ENCODE data around the gene UQCC5.

UQCC5 gene, protein sequence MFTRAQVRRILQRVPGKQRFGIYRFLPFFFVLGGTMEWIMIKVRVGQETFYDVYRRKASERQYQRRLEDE

DNA sequence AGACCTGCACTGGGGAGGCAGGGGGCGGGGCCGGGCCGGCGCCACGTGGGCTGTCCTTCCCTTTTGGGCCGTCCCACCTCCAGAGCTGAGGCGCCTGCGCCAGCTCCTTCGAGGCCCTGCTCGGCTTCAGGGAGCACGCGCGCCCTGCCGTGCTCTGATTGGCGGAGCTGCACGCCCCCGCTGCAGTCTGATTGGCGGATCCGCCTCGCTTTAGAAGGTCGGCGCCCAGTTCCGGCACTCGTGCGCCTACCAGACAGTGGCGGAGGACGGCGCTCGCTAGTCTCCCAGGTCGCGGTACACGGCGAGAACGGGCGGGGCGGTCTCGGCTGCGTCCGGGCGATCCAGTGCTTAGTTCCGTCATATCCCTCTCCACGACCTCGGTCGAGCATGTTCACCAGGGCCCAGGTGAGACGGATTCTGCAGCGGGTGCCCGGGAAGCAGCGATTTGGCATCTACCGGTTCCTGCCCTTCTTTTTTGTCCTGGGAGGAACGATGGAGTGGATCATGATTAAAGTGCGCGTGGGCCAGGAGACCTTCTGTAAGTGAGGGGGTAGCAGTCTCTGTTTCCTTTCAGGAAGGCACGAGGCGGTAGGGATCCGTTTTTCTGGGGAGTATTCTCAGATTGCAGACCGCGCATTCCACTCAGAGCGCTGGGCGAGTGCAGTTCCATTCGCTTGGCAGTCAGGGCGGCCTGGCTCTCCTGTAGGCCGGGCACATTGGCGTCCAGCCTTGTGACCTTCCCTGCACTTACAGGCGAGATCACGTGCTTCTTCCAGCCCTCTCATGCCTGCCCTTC, at the start of gene UQCC5:
Gene UQCC5 (plus strand): TSS at position 237 of the 796 bp plus-strand sequence. CDS start 151 bp downstream, at position 388.
- H3K27me3 Mint-ChIP-seq = no peaks in the 10 kb centered on the region
- no peaks in the 10 kb centered on the region for H3K9me3 Mint-ChIP-seq
- H3K27ac Mint-ChIP-seq = peak within 1 kb of the TSS; percentile 99
- peaks cover 13% of the 10 kb centered on the region for H3K36me3 Mint-ChIP-seq
- peaks cover 47% of the 10 kb centered on the region for H3K4me1 Mint-ChIP-seq
- H3K4me3 Mint-ChIP-seq = peak within 1 kb of the TSS; percentile 100

GRCh38 chr3:52487050-52487787, 49.2 kb upstream of the UQCC5 start:
- Mint-ChIP-seq H3K36me3 (peaks cover 2% of the 10 kb centered on the region), H3K4me1 (no peaks in the 10 kb centered on the region), H3K27ac (no peak overlapping the region), H3K4me3 (no peak overlapping the region), H3K27me3 (no peaks in the 10 kb centered on the region), H3K9me3 (no peaks in the 10 kb centered on the region)

- Mint-ChIP-seq H3K4me1 (no peaks in the 10 kb centered on the region), H3K36me3 (peaks cover 2% of the 10 kb centered on the region), H3K4me3 (no peak overlapping the region), H3K27ac (no peak overlapping the region), H3K27me3 (no peaks in the 10 kb centered on the region), H3K9me3 (no peaks in the 10 kb centered on the region)
Observed at GRCh38 chr3:52487788-52488691, 48.4 kb upstream of the UQCC5 start.

DNA sequence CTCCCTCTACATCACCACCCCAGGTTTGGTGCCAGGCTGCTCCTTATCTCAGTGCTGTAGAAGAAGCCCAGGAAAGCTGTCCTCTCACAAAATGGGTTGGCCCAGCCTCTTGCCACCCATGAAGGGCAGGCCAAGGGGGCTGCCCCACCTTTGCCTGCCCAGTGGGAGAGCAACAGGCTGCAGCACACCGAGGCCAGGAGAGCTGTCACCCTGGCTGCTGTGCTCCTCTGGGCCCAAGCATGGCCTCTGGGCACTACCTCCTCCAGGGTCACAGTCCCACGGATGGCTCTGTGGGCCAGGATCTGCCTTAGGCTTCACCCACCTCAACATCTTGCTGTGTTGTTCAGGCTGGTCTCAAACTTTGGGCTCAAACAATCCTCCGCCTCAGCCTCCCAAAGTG, 47.7 kb upstream of the UQCC5 start:
- Mint-ChIP-seq H3K4me3 (no peak overlapping the region), H3K27ac (no peak overlapping the region), H3K27me3 (no peaks in the 10 kb centered on the region), H3K36me3 (peaks cover 2% of the 10 kb centered on the region), H3K4me1 (no peaks in the 10 kb centered on the region), H3K9me3 (no peaks in the 10 kb centered on the region)

- Mint-ChIP-seq H3K27ac (no peak overlapping the region), H3K36me3 (peaks cover 2% of the 10 kb centered on the region), H3K9me3 (no peaks in the 10 kb centered on the region), H3K4me3 (no peak overlapping the region), H3K4me1 (no peaks in the 10 kb centered on the region), H3K27me3 (no peaks in the 10 kb centered on the region)
Observed at GRCh38 chr3:52489453-52489852, 47.0 kb upstream of the UQCC5 start.

GRCh38 chr3:52490035-52490938, 46.1 kb upstream of the UQCC5 start:
- H3K9me3 Mint-ChIP-seq = no peaks in the 10 kb centered on the region
- H3K27ac Mint-ChIP-seq = no peak overlapping the region
- H3K4me3 Mint-ChIP-seq = no peak overlapping the region
- no peaks in the 10 kb centered on the region for H3K27me3 Mint-ChIP-seq
- peaks cover 2% of the 10 kb centered on the region for H3K36me3 Mint-ChIP-seq
- H3K4me1 Mint-ChIP-seq = no peaks in the 10 kb centered on the region

GRCh38 chr3:52490939-52491526, 45.4 kb upstream of the UQCC5 start:
- Mint-ChIP-seq H3K27ac (no peak overlapping the region), H3K9me3 (no peaks in the 10 kb centered on the region), H3K36me3 (peaks cover 2% of the 10 kb centered on the region), H3K4me3 (no peak overlapping the region), H3K4me1 (no peaks in the 10 kb centered on the region), H3K27me3 (no peaks in the 10 kb centered on the region)

DNA sequence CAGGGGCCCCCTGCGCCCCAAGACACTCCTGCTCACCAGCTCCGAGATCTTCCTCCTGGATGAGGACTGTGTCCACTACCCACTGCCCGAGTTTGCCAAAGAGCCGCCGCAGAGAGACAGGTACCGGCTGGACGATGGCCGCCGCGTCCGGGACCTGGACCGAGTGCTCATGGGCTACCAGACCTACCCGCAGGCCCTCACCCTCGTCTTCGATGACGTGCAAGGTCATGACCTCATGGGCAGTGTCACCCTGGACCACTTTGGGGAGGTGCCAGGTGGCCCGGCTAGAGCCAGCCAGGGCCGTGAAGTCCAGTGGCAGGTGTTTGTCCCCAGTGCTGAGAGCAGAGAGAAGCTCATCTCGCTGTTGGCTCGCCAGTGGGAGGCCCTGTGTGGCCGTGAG, 44.3 kb upstream of the UQCC5 start:
- Mint-ChIP-seq H3K36me3 (peaks cover 2% of the 10 kb centered on the region), H3K27me3 (no peaks in the 10 kb centered on the region), H3K4me1 (no peaks in the 10 kb centered on the region), H3K4me3 (no peak overlapping the region), H3K9me3 (no peaks in the 10 kb centered on the region), H3K27ac (no peak overlapping the region)

GRCh38 chr3:52493232-52494017, 43.0 kb upstream of the UQCC5 start:
- Mint-ChIP-seq H3K36me3 (no peaks in the 10 kb centered on the region), H3K27me3 (no peaks in the 10 kb centered on the region), H3K4me3 (no peak overlapping the region), H3K27ac (no peak overlapping the region), H3K9me3 (no peaks in the 10 kb centered on the region), H3K4me1 (no peaks in the 10 kb centered on the region)

- H3K27ac Mint-ChIP-seq = no peak overlapping the region
- no peaks in the 10 kb centered on the region for H3K9me3 Mint-ChIP-seq
- no peak overlapping the region for H3K4me3 Mint-ChIP-seq
- H3K36me3 Mint-ChIP-seq = no peaks in the 10 kb centered on the region
- no peaks in the 10 kb centered on the region for H3K27me3 Mint-ChIP-seq
- H3K4me1 Mint-ChIP-seq = no peaks in the 10 kb centered on the region
Observed at GRCh38 chr3:52494445-52494844, 42.0 kb upstream of the UQCC5 start.

DNA sequence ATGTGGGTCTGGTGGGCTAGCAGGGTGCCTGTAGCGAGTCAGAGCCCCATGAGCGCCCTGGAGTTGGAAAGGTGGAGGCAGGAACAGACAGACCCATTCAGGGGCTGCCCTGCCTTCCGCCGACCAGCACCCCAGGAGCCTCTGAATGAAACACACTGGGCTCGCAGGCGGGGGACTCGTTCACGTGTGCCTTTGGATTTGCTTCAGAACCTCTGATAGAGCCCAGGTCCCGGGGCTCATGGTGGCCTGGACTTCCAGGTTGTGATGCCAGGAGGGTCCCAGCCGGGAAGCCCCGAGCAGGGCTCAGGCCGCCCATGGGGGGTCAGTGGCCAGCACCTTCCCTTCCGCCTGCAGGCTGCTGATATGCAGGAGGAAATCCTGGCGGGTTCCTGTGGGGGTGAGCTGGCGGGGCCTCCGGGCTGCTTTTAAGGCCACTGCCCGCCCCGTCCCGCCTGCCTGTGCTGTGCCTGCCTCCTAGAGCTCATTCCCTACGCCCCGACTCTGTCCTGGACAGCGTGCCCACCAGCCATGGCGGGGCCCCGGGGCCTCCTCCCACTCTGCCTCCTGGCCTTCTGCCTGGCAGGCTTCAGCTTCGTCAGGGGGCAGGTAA, 41.4 kb upstream of the UQCC5 start, which contains the start of gene STAB1:
Gene STAB1 (plus strand): TSS at position 453 of the 610 bp plus-strand sequence. CDS start 76 bp downstream, at position 529.
- H3K4me3 Mint-ChIP-seq = no peak within 1 kb of the TSS
- no peak within 1 kb of the TSS for H3K27ac Mint-ChIP-seq
- no peaks in the 10 kb centered on the region for H3K9me3 Mint-ChIP-seq
- H3K27me3 Mint-ChIP-seq = no peaks in the 10 kb centered on the region
- no peaks in the 10 kb centered on the region for H3K4me1 Mint-ChIP-seq
- H3K36me3 Mint-ChIP-seq = no peaks in the 10 kb centered on the region

- H3K4me1 Mint-ChIP-seq = no peaks in the 10 kb centered on the region
- no peaks in the 10 kb centered on the region for H3K27me3 Mint-ChIP-seq
- H3K27ac Mint-ChIP-seq = no peak overlapping the region
- H3K36me3 Mint-ChIP-seq = no peaks in the 10 kb centered on the region
- H3K4me3 Mint-ChIP-seq = no peak overlapping the region
- H3K9me3 Mint-ChIP-seq = no peaks in the 10 kb centered on the region
Observed at GRCh38 chr3:52495777-52496602, 40.4 kb upstream of the UQCC5 start.
